GM23338 (cell line): ENCODE measurements around the gene CCDC91. TPM values are rescaled to one million over a fixed set of nuclear protein-coding genes. Genes with fewer than 3 reads are reported as not detected.

Source experiments
- ATAC-seq: fragments of 200-7000 bp; cut with Tn5 transposase; 3 replicates; pipeline ENCODE4 v1.9.1; 2020
- DNase-seq: peaks from one replicate; pipeline ENCODE4 v3.0.0-alpha.2; 2015; ENCODE audit warnings: low spot score
- H2AFZ ChIP-seq: fragments of 200-600 bp; sonication (generic); 2 replicates; pipeline ENCODE4 v1.8.0; 2016; ENCODE audit warnings: antibody characterized with exemption, mild to moderate bottlenecking, moderate library complexity
- H3F3A ChIP-seq: fragments of 200-600 bp; sonication (generic); replicated peaks from 2 replicates; pipeline ENCODE4 v1.8.0; 2017; ENCODE audit warnings: antibody characterized with exemption, mixed run types, low read depth
- H3K27ac ChIP-seq: fragments of 200-600 bp; sonication (generic); 2 replicates; pipeline ENCODE4 v1.6.1; 2016; ENCODE audit warnings: low read depth
- H3K27me3 ChIP-seq: fragments of 200-600 bp; sonication (generic); 2 replicates; pipeline ENCODE4 v1.8.0; 2016; ENCODE audit warnings: mild to moderate bottlenecking, mixed run types, moderate library complexity; ENCODE audit not compliant: insufficient read depth
- H3K36me3 ChIP-seq: fragments of 200-600 bp; sonication (generic); 2 replicates; pipeline ENCODE4 v1.8.0; 2016; ENCODE audit warnings: mild to moderate bottlenecking; ENCODE audit not compliant: insufficient read depth
- H3K4me1 ChIP-seq: fragments of 200-600 bp; sonication (generic); 2 replicates; pipeline ENCODE4 v1.8.0; 2016; ENCODE audit warnings: mild to moderate bottlenecking, moderate library complexity; ENCODE audit not compliant: insufficient read depth
- H3K4me2 ChIP-seq: fragments of 200-600 bp; sonication (generic); 2 replicates; pipeline ENCODE4 v1.7.1; 2017; ENCODE audit warnings: mixed run types
- H3K4me3 ChIP-seq: fragments of 200-600 bp; sonication (generic); 2 replicates; pipeline ENCODE4 v1.6.1; 2016; ENCODE audit warnings: mixed run types
- H3K79me2 ChIP-seq: fragments of 200-600 bp; sonication (generic); replicated peaks from 2 replicates; pipeline ENCODE4 v1.8.0; 2017; ENCODE audit warnings: mild to moderate bottlenecking; ENCODE audit not compliant: insufficient read depth
- H3K9me2 ChIP-seq: fragments of 200-600 bp; sonication (generic); 2 replicates; pipeline ENCODE4 v1.8.0; 2017; ENCODE audit not compliant: insufficient read depth
- H4K20me1 ChIP-seq: fragments of 200-600 bp; sonication (generic); replicated peaks from 2 replicates; pipeline ENCODE4 v1.8.0; 2017; ENCODE audit warnings: mild to moderate bottlenecking; ENCODE audit not compliant: insufficient read depth
- H3K27ac Mint-ChIP-seq: 2 replicates; pipeline ENCODE4 v1.8.0; 2020; ENCODE audit warnings: inconsistent platforms, mild to moderate bottlenecking, moderate library complexity, mixed read lengths
- H3K27me3 Mint-ChIP-seq: 3 replicates; pipeline ENCODE4 v1.8.0; 2022; ENCODE audit warnings: low read depth, mild to moderate bottlenecking, moderate library complexity, mixed read lengths, inconsistent platforms; ENCODE audit not compliant: insufficient read depth, poor library complexity
- H3K36me3 Mint-ChIP-seq: 3 replicates; pipeline ENCODE4 v1.8.0; 2021; ENCODE audit warnings: low read depth, mild to moderate bottlenecking, inconsistent platforms, moderate library complexity, mixed read lengths
- H3K4me1 Mint-ChIP-seq: 3 replicates; pipeline ENCODE4 v1.8.0; 2020; ENCODE audit warnings: mild to moderate bottlenecking, inconsistent platforms, mixed read lengths
- H3K4me3 Mint-ChIP-seq: 3 replicates; pipeline ENCODE4 v1.8.0; 2021; ENCODE audit warnings: moderate library complexity, mild to moderate bottlenecking, inconsistent platforms, mixed read lengths
- H3K9me3 Mint-ChIP-seq: 3 replicates; pipeline ENCODE4 v1.8.0; 2020; ENCODE audit warnings: moderate library complexity, mild to moderate bottlenecking, inconsistent platforms, mixed read lengths
- CREB1 ChIP-seq: fragments of 250-450 bp; sonication (Bioruptor Pico); IDR thresholded peaks from 2 replicates; pipeline ENCODE4 v1.5.0; 2020; ENCODE audit warnings: low read depth, mild to moderate bottlenecking, moderate library complexity
- EZH2 ChIP-seq: fragments of 200-600 bp; sonication (generic); IDR thresholded peaks from one replicate; pipeline ENCODE4 v1.8.0; 2017; ENCODE audit warnings: antibody characterized with exemption, mild to moderate bottlenecking, low read depth; ENCODE audit not compliant: unreplicated experiment
- EZH2phosphoT487 ChIP-seq: fragments of 200-600 bp; sonication (generic); IDR thresholded peaks from one replicate; pipeline ENCODE4 v1.8.1; 2018; ENCODE audit warnings: antibody characterized with exemption; ENCODE audit not compliant: unreplicated experiment
- JUNB ChIP-seq: IDR thresholded peaks from one replicate; pipeline ENCODE4 v1.6.1; 2016; ENCODE audit warnings: antibody characterized with exemption; ENCODE audit not compliant: unreplicated experiment
- NANOG ChIP-seq: IDR thresholded peaks from 2 replicates; pipeline ENCODE4 v1.6.1; 2016; ENCODE audit warnings: antibody characterized with exemption, borderline replicate concordance
- POLR2AphosphoS5 ChIP-seq: IDR thresholded peaks from 2 replicates; pipeline ENCODE4 v1.6.1; 2016; ENCODE audit warnings: antibody characterized with exemption, low read depth
- STAT1 ChIP-seq: IDR thresholded peaks from one replicate; pipeline ENCODE4 v1.6.1; 2016; ENCODE audit warnings: antibody characterized with exemption; ENCODE audit not compliant: unreplicated experiment
- ZNF114 ChIP-seq: fragments of 250-450 bp; sonication (Bioruptor Pico); IDR thresholded peaks from 2 replicates; pipeline ENCODE4 v1.5.0; 2020; ENCODE audit warnings: mild to moderate bottlenecking, moderate library complexity
- ZNF331 ChIP-seq: fragments of 250-450 bp; sonication (Bioruptor Pico); IDR thresholded peaks from 2 replicates; pipeline ENCODE4 v1.5.0; 2020; ENCODE audit warnings: low read depth, mild to moderate bottlenecking, moderate library complexity
- polyA plus RNA-seq: library from polyadenylated mRNA; unstranded; fragments of >200 nt; fragmentation: Nextera tagmentation; extraction: Ambion mirVana; gene quantifications from 2 replicates; pipeline ENCODE4 v1.2.1, GENCODE V29; 2016
- total RNA-seq: library from RNA; depleted of rRNA; stranded (reverse); fragments of >200 nt; shearing (Covaris generic); gene quantifications from 2 replicates; pipeline ENCODE4 v1.2.3, GENCODE V29; 2014
- TF ChIP-seq, protein P1 (sequence below), 2 experiments: fragments of 200-600 bp in 1 of 2; sonication (generic) in 1 of 2; conservative IDR thresholded peaks; 2 replicates each; pipeline versions ENCODE4 v1.5.1 to v1.6.1; 2016 to 2017; ENCODE audit warnings: antibody characterized with exemption in 2 of 2, low read depth in 2 of 2, mild to moderate bottlenecking in 2 of 2, moderate library complexity in 1 of 2
- TF ChIP-seq, protein P2 (sequence below): fragments of 250-450 bp; sonication (Bioruptor Pico); IDR thresholded peaks from 2 replicates; pipeline ENCODE4 v1.5.0; 2020; ENCODE audit warnings: mild to moderate bottlenecking, moderate library complexity
- TF ChIP-seq, protein P3 (sequence below): IDR thresholded peaks from 2 replicates; pipeline ENCODE4 v1.6.1; 2016; ENCODE audit warnings: antibody characterized with exemption
- TF ChIP-seq, protein P4 (sequence below): IDR thresholded peaks from one replicate; pipeline ENCODE4 v1.6.1; 2018; ENCODE audit warnings: antibody characterized with exemption; ENCODE audit not compliant: unreplicated experiment

Gene CCDC91
- total and polyA plus RNA-seq, 2 experiments from 2014 or later: 24.7 to 48.7 TPM

DNA sequence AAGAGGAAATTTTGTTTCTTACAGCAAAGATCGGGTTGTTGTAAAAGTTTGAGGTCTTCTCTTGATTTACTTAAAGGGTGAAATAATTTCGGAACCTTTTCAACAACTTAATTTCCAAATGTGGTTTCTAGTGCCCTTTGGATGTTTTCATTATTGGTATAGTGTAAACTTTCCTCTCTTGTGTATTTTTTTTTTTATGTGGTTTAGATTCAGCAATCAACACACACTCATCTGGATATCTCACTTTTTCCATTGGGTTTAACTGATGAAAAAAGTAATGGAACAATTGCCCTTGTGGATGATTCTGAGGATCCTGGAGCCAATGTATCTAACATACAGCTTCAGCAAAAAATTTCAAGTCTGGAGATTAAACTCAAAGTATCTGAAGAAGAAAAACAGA is 116.3 kb downstream of the CCDC91 start:
- Mint-ChIP-seq H3K27ac (no peak overlapping the region), H3K4me3 (no peak overlapping the region), H3K4me1 (peaks cover 5% of the 10 kb centered on the region; the same call in 2 of the 3 replicates), H3K36me3 (no peaks in the 10 kb centered on the region), H3K27me3 (no peaks in the 10 kb centered on the region), H3K9me3 (no peaks in the 10 kb centered on the region)
- Histone ChIP-seq H3K27me3 (no peaks in the 10 kb centered on the region), H3K4me1 (no peaks in the 10 kb centered on the region), H3K4me2 (no peak overlapping the region), H3K27ac (no peak overlapping the region), H3K36me3 (no peaks in the 10 kb centered on the region), H4K20me1 (no peaks in the 10 kb centered on the region), H3F3A (no peaks in the 10 kb centered on the region), H3K9me2 (no peaks in the 10 kb centered on the region), H3K4me3 (no peak overlapping the region), H2AFZ (no peak overlapping the region), H3K79me2 (no peaks in the 10 kb centered on the region)
- DNase-seq: no peak
- TF ChIP-seq, protein P1, sequence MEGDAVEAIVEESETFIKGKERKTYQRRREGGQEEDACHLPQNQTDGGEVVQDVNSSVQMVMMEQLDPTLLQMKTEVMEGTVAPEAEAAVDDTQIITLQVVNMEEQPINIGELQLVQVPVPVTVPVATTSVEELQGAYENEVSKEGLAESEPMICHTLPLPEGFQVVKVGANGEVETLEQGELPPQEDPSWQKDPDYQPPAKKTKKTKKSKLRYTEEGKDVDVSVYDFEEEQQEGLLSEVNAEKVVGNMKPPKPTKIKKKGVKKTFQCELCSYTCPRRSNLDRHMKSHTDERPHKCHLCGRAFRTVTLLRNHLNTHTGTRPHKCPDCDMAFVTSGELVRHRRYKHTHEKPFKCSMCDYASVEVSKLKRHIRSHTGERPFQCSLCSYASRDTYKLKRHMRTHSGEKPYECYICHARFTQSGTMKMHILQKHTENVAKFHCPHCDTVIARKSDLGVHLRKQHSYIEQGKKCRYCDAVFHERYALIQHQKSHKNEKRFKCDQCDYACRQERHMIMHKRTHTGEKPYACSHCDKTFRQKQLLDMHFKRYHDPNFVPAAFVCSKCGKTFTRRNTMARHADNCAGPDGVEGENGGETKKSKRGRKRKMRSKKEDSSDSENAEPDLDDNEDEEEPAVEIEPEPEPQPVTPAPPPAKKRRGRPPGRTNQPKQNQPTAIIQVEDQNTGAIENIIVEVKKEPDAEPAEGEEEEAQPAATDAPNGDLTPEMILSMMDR (conservative IDR thresholded peaks at IDR 0.05; ENCODE audit: low read depth in 2 of 2): no peak
- TF ChIP-seq, protein P2, sequence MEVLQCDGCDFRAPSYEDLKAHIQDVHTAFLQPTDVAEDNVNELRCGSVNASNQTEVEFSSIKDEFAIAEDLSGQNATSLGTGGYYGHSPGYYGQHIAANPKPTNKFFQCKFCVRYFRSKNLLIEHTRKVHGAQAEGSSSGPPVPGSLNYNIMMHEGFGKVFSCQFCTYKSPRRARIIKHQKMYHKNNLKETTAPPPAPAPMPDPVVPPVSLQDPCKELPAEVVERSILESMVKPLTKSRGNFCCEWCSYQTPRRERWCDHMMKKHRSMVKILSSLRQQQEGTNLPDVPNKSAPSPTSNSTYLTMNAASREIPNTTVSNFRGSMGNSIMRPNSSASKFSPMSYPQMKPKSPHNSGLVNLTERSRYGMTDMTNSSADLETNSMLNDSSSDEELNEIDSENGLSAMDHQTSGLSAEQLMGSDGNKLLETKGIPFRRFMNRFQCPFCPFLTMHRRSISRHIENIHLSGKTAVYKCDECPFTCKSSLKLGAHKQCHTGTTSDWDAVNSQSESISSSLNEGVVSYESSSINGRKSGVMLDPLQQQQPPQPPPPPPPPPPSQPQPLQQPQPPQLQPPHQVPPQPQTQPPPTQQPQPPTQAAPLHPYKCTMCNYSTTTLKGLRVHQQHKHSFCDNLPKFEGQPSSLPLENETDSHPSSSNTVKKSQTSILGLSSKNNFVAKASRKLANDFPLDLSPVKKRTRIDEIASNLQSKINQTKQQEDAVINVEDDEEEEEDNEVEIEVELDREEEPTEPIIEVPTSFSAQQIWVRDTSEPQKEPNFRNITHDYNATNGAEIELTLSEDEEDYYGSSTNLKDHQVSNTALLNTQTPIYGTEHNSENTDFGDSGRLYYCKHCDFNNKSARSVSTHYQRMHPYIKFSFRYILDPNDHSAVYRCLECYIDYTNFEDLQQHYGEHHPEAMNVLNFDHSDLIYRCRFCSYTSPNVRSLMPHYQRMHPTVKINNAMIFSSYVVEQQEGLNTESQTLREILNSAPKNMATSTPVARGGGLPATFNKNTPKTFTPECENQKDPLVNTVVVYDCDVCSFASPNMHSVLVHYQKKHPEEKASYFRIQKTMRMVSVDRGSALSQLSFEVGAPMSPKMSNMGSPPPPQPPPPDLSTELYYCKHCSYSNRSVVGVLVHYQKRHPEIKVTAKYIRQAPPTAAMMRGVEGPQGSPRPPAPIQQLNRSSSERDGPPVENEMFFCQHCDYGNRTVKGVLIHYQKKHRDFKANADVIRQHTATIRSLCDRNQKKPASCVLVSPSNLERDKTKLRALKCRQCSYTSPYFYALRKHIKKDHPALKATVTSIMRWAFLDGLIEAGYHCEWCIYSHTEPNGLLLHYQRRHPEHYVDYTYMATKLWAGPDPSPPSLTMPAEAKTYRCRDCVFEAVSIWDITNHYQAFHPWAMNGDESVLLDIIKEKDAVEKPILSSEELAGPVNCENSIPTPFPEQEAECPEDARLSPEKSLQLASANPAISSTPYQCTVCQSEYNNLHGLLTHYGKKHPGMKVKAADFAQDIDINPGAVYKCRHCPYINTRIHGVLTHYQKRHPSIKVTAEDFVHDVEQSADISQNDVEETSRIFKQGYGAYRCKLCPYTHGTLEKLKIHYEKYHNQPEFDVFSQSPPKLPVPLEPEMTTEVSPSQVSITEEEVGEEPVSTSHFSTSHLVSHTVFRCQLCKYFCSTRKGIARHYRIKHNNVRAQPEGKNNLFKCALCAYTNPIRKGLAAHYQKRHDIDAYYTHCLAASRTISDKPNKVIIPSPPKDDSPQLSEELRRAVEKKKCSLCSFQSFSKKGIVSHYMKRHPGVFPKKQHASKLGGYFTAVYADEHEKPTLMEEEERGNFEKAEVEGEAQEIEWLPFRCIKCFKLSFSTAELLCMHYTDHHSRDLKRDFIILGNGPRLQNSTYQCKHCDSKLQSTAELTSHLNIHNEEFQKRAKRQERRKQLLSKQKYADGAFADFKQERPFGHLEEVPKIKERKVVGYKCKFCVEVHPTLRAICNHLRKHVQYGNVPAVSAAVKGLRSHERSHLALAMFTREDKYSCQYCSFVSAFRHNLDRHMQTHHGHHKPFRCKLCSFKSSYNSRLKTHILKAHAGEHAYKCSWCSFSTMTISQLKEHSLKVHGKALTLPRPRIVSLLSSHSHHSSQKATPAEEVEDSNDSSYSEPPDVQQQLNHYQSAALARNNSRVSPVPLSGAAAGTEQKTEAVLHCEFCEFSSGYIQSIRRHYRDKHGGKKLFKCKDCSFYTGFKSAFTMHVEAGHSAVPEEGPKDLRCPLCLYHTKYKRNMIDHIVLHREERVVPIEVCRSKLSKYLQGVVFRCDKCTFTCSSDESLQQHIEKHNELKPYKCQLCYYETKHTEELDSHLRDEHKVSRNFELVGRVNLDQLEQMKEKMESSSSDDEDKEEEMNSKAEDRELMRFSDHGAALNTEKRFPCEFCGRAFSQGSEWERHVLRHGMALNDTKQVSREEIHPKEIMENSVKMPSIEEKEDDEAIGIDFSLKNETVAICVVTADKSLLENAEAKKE (CRISPR knock-in tag): no peak
- TF ChIP-seq EZH2phosphoT487: no peak
- TF ChIP-seq NANOG: no peak
- TF ChIP-seq CREB1 (CRISPR knock-in tag): no peak
- TF ChIP-seq, protein P3, sequence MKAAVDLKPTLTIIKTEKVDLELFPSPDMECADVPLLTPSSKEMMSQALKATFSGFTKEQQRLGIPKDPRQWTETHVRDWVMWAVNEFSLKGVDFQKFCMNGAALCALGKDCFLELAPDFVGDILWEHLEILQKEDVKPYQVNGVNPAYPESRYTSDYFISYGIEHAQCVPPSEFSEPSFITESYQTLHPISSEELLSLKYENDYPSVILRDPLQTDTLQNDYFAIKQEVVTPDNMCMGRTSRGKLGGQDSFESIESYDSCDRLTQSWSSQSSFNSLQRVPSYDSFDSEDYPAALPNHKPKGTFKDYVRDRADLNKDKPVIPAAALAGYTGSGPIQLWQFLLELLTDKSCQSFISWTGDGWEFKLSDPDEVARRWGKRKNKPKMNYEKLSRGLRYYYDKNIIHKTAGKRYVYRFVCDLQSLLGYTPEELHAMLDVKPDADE: no peak
- no peak for TF ChIP-seq POLR2AphosphoS5
- no peak for TF ChIP-seq ZNF114 (CRISPR knock-in tag)
- no peak for TF ChIP-seq EZH2
- TF ChIP-seq STAT1: no peak
- TF ChIP-seq ZNF331: no peak
- no peak for TF ChIP-seq JUNB
- TF ChIP-seq, protein P4, sequence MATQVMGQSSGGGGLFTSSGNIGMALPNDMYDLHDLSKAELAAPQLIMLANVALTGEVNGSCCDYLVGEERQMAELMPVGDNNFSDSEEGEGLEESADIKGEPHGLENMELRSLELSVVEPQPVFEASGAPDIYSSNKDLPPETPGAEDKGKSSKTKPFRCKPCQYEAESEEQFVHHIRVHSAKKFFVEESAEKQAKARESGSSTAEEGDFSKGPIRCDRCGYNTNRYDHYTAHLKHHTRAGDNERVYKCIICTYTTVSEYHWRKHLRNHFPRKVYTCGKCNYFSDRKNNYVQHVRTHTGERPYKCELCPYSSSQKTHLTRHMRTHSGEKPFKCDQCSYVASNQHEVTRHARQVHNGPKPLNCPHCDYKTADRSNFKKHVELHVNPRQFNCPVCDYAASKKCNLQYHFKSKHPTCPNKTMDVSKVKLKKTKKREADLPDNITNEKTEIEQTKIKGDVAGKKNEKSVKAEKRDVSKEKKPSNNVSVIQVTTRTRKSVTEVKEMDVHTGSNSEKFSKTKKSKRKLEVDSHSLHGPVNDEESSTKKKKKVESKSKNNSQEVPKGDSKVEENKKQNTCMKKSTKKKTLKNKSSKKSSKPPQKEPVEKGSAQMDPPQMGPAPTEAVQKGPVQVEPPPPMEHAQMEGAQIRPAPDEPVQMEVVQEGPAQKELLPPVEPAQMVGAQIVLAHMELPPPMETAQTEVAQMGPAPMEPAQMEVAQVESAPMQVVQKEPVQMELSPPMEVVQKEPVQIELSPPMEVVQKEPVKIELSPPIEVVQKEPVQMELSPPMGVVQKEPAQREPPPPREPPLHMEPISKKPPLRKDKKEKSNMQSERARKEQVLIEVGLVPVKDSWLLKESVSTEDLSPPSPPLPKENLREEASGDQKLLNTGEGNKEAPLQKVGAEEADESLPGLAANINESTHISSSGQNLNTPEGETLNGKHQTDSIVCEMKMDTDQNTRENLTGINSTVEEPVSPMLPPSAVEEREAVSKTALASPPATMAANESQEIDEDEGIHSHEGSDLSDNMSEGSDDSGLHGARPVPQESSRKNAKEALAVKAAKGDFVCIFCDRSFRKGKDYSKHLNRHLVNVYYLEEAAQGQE: no peak
- ATAC-seq: no peak
